IMR-90 (cell line): ENCODE results near the gene NR6A1. TPM values are rescaled to one million over a fixed set of nuclear protein-coding genes. Genes with fewer than 3 reads are reported as not detected.

ENCODE experiments used
- ATAC-seq: fragments of 200-7000 bp; cut with Tn5 transposase; 2 replicates; pipeline ENCODE4 v1.9.1; 2020; ENCODE audit warnings: low read depth, mild to moderate bottlenecking, moderate library complexity
- BruUV-seq: library from RNA; stranded (reverse); fragments of 400-500 nt; replicated peaks from 2 replicates; lab custom pipeline; 2021; lab: Mats Ljungman, UMichigan
- CTCF ChIA-PET: fragments of 300-600 bp; formaldehyde crosslinking; extraction: SDS; loops from one replicate; lab custom pipeline; 2021; ENCODE audit warnings: antibody characterized with exemption; lab: Yijun Ruan, JAX
- POLR2A ChIA-PET: fragments of 300-600 bp; sonication (Branson Sonifier 250); formaldehyde crosslinking; loops from one replicate; lab custom pipeline; 2022; ENCODE audit warnings: antibody characterized with exemption; ENCODE audit not compliant: unreplicated experiment; lab: Charles Lee
- DNase-seq: peaks from one replicate; pipeline ENCODE4 v3.0.0; 2013
- H2AFZ ChIP-seq: replicated peaks from 2 replicates; pipeline ENCODE3; 2013; ENCODE audit warnings: low read length, mild to moderate bottlenecking; ENCODE audit not compliant: poor library complexity
- H2AK5ac ChIP-seq: 2 replicates; pipeline ENCODE4 v1.6.1; 2013; ENCODE audit warnings: low read depth, low read length, inconsistent platforms
- H2AK9ac ChIP-seq: replicated peaks from 2 replicates; pipeline ENCODE3; 2013; ENCODE audit warnings: mild to moderate bottlenecking, low read depth, low read length, moderate library complexity; ENCODE audit not compliant: poor library complexity
- H2BK120ac ChIP-seq: 2 replicates; pipeline ENCODE4 v1.6.1; 2013; ENCODE audit warnings: low read depth, low read length, inconsistent platforms
- H2BK15ac ChIP-seq: 3 replicates; pipeline ENCODE4 v1.6.1; 2013; ENCODE audit warnings: low read depth, low read length, inconsistent platforms
- H2BK20ac ChIP-seq: 2 replicates; pipeline ENCODE4 v1.6.1; 2013; ENCODE audit warnings: low read depth, mild to moderate bottlenecking, inconsistent platforms, low read length, moderate library complexity
- H2BK5ac ChIP-seq: 2 replicates; pipeline ENCODE4 v1.6.1; 2013; ENCODE audit warnings: mild to moderate bottlenecking, low read depth, low read length, inconsistent platforms; ENCODE audit not compliant: poor library complexity, severe bottlenecking
- H3K14ac ChIP-seq: replicated peaks from 2 replicates; pipeline ENCODE4 v1.6.1; 2013; ENCODE audit warnings: low read depth, low read length, inconsistent platforms
- H3K18ac ChIP-seq: 2 replicates; pipeline ENCODE4 v1.6.1; 2013; ENCODE audit warnings: low read depth, low read length, control low read depth
- H3K23ac ChIP-seq: 2 replicates; pipeline ENCODE4 v1.6.1; 2013; ENCODE audit warnings: low read depth, low read length, inconsistent platforms
- H3K27ac ChIP-seq: 2 replicates; pipeline ENCODE4 v1.5.1; 2013; ENCODE audit warnings: mild to moderate bottlenecking, control low read depth, low read length; ENCODE audit not compliant: insufficient read depth
- H3K27me3 ChIP-seq: 2 replicates; pipeline ENCODE4 v1.6.1; 2013; ENCODE audit warnings: low read length; ENCODE audit not compliant: control insufficient read depth, insufficient read depth
- H3K36me3 ChIP-seq: 2 replicates; pipeline ENCODE4 v1.6.1; 2013; ENCODE audit warnings: low read length, mixed read lengths; ENCODE audit not compliant: control insufficient read depth, insufficient read depth
- H3K4ac ChIP-seq: 2 replicates; pipeline ENCODE4 v1.6.1; 2013; ENCODE audit warnings: low read depth, low read length, inconsistent platforms
- H3K4me1 ChIP-seq: 2 replicates; pipeline ENCODE4 v1.6.1; 2013; ENCODE audit warnings: low read length, mixed read lengths; ENCODE audit not compliant: control insufficient read depth, insufficient read depth
- H3K4me2 ChIP-seq: 2 replicates; pipeline ENCODE4 v1.6.1; 2013; ENCODE audit warnings: low read depth, mild to moderate bottlenecking, control low read depth, low read length, moderate library complexity
- H3K4me3 ChIP-seq: 2 replicates; pipeline ENCODE4 v1.5.1; 2013; ENCODE audit warnings: low read depth, mild to moderate bottlenecking, control low read depth, low read length, moderate library complexity; ENCODE audit not compliant: insufficient read depth
- H3K56ac ChIP-seq: 2 replicates; pipeline ENCODE4 v1.6.1; 2013; ENCODE audit warnings: low read length, inconsistent platforms; ENCODE audit not compliant: insufficient read depth; ENCODE audit errors: extremely low read depth
- H3K79me1 ChIP-seq, 2 experiments: 2 replicates each; pipeline ENCODE4 v1.6.1; 2013; ENCODE audit warnings: low read length in 2 of 2, inconsistent platforms in 1 of 2, low read depth in 1 of 2
- H3K9ac ChIP-seq: 2 replicates; pipeline ENCODE4 v1.6.1; 2013; ENCODE audit warnings: low read depth, low read length, control low read depth
- H3K9me1 ChIP-seq: 2 replicates; pipeline ENCODE4 v1.6.1; 2013; ENCODE audit warnings: low read length, inconsistent platforms; ENCODE audit not compliant: insufficient read depth
- H3K9me3 ChIP-seq: 2 replicates; pipeline ENCODE4 v1.6.1; 2013; ENCODE audit warnings: low read length; ENCODE audit not compliant: control insufficient read depth, insufficient read depth
- H4K20me1 ChIP-seq: 2 replicates; pipeline ENCODE4 v1.6.1; 2013; ENCODE audit warnings: low read length, inconsistent platforms; ENCODE audit not compliant: insufficient read depth
- H4K5ac ChIP-seq: 2 replicates; pipeline ENCODE4 v1.6.1; 2013; ENCODE audit warnings: mild to moderate bottlenecking, low read depth, low read length, control low read depth
- H4K8ac ChIP-seq, 2 experiments: 2 replicates each; pipeline ENCODE4 v1.6.1; 2013; ENCODE audit warnings: low read depth in 2 of 2, low read length in 2 of 2, control low read depth in 1 of 2, inconsistent platforms in 1 of 2
- H4K91ac ChIP-seq: 2 replicates; pipeline ENCODE4 v1.6.1; 2013; ENCODE audit warnings: low read depth, low read length, inconsistent platforms; ENCODE audit not compliant: insufficient read depth
- BHLHE40 ChIP-seq: fragments of 150-350 bp; IDR thresholded peaks from 2 replicates; pipeline ENCODE4 v1.6.1; 2016; ENCODE audit warnings: mild to moderate bottlenecking, low read depth, low read length
- CEBPB ChIP-seq: IDR thresholded peaks from 2 replicates; pipeline ENCODE4 v1.6.1; 2012; ENCODE audit warnings: low read depth, low read length, improper control_type of control experiment
- CHD1 ChIP-seq: IDR thresholded peaks from 2 replicates; pipeline ENCODE4 v1.6.1; 2012; ENCODE audit warnings: low read depth, low read length, improper control_type of control experiment
- CTCF ChIP-seq: conservative IDR thresholded peaks from 2 replicates; pipeline ENCODE4 v1.5.1; 2012; ENCODE audit warnings: mild to moderate bottlenecking, low read depth, low read length, improper control_type of control experiment
- ELK1 ChIP-seq: fragments of 150-350 bp; IDR thresholded peaks from 2 replicates; pipeline ENCODE4 v1.6.1; 2016; ENCODE audit warnings: low read depth, mild to moderate bottlenecking, low read length, moderate library complexity, borderline replicate concordance
- FOS ChIP-seq: fragments of 150-350 bp; IDR thresholded peaks from 2 replicates; pipeline ENCODE4 v1.6.1; 2016; ENCODE audit warnings: low read depth, low read length
- MAFK ChIP-seq: IDR thresholded peaks from 2 replicates; pipeline ENCODE4 v1.6.1; 2012; ENCODE audit warnings: low read depth, low read length, improper control_type of control experiment
- MAZ ChIP-seq: IDR thresholded peaks from 2 replicates; pipeline ENCODE4 v1.6.1; 2012; ENCODE audit warnings: low read depth, mild to moderate bottlenecking, low read length, improper control_type of control experiment, moderate library complexity, borderline replicate concordance
- MXI1 ChIP-seq: IDR thresholded peaks from 2 replicates; pipeline ENCODE4 v1.6.1; 2012; ENCODE audit warnings: low read depth, mild to moderate bottlenecking, low read length, moderate library complexity, borderline replicate concordance
- NFE2L2 ChIP-seq: fragments of 150-350 bp; IDR thresholded peaks from 2 replicates; pipeline ENCODE4 v1.6.1; 2016; ENCODE audit warnings: low read depth, mild to moderate bottlenecking, low read length
- POLR2A ChIP-seq: IDR thresholded peaks from 2 replicates; pipeline ENCODE4 v1.6.1; 2012; ENCODE audit warnings: mild to moderate bottlenecking, low read depth, low read length
- RAD21 ChIP-seq: IDR thresholded peaks from 2 replicates; pipeline ENCODE4 v1.6.1; 2012; ENCODE audit warnings: low read length, improper control_type of control experiment
- RCOR1 ChIP-seq: IDR thresholded peaks from 2 replicates; pipeline ENCODE4 v1.6.1; 2012; ENCODE audit warnings: mild to moderate bottlenecking, low read length, improper control_type of control experiment; ENCODE audit not compliant: insufficient replicate concordance
- RFX5 ChIP-seq: IDR thresholded peaks from 2 replicates; pipeline ENCODE4 v1.8.0; 2012; ENCODE audit warnings: low read depth, mild to moderate bottlenecking, low read length, moderate library complexity
- SMC3 ChIP-seq: fragments of 150-350 bp; IDR thresholded peaks from 2 replicates; pipeline ENCODE4 v1.6.1; 2016; ENCODE audit warnings: low read depth, mild to moderate bottlenecking, antibody characterized with exemption, low read length, moderate library complexity
- USF2 ChIP-seq: fragments of 150-350 bp; IDR thresholded peaks from 2 replicates; pipeline ENCODE4 v1.6.1; 2017; ENCODE audit warnings: mild to moderate bottlenecking, antibody characterized with exemption, low read length, low read depth
- WGBS, 2 experiments: methylation state at CpG; one replicate each; pipeline versions ENCODE4 v1.1.5 to v1.1.7; 2013; ENCODE audit warnings: missing lambda C conversion rate in 2 of 2; ENCODE audit not compliant: insufficient read length in 1 of 2; ENCODE audit errors: extremely low coverage in 2 of 2; 5-methylcytosine and 5-hydroxymethylcytosine counted together
- dilution Hi-C: fragments of 300-500 bp; cut with HindIII; formaldehyde crosslinking; loops from one replicate; pipeline ENCODE4 v1.14.3; 2018; ENCODE audit warnings: low sequenced_read_pairs; ENCODE audit not compliant: unreplicated experiment
- in situ Hi-C: fragments of 300-500 bp; cut with MboI; formaldehyde crosslinking; loops from 3 replicates; pipeline ENCODE4 v1.14.3; 2019; ENCODE audit warnings: low sequenced_read_pairs, inconsistent platforms, mixed read lengths
- intact Hi-C: fragments of 100-400 bp; cut with micrococcal nuclease; formaldehyde crosslinking; loops from 2 replicates; pipeline ENCODE4 v1.10.0; 2022
- polyA plus RNA-seq, 3 experiments: library from polyadenylated mRNA; depleted of rRNA; stranded (reverse); fragments of >200 nt; gene quantifications; 2 replicates each; pipeline ENCODE4 v1.2.3, GENCODE V29; 2012; ENCODE audit warnings: low replicate concordance in 1 of 3
- total RNA-seq: library from RNA; depleted of rRNA; stranded (reverse); fragments of >200 nt; gene quantifications from 2 replicates; pipeline ENCODE4 v1.2.3, GENCODE V29; 2012

NR6A1 gene
- total and polyA plus RNA-seq, 2 of the 4 experiments (the other 2 are of a cell fraction): 0.14 to 0.36 TPM

- Histone ChIP-seq H4K8ac (no peak overlapping the region; a peak in 1 of 4 replicates), H3K14ac (peak overlapping the region; percentile 43; the same call in 1 of the 2 replicates), H2AFZ (no peak overlapping the region), H3K27me3 (no peaks in the 10 kb centered on the region), H3K4ac (peak overlapping the region; percentile 49; the same call in 1 of the 2 replicates), H3K4me1 (peaks cover 16% of the 10 kb centered on the region), H3K9me1 (peaks cover 14% of the 10 kb centered on the region), H2BK5ac (no peak overlapping the region), H4K20me1 (no peaks in the 10 kb centered on the region), H4K91ac (peak overlapping the region; percentile 92; the same call in 1 of the 2 replicates), H3K36me3 (no peaks in the 10 kb centered on the region), H2BK120ac (peak overlapping the region; percentile 88), H2BK15ac (peak overlapping the region; percentile 24; the same call in 2 of the 3 replicates), H4K5ac (peak overlapping the region; percentile 50; the same call in 1 of the 2 replicates), H3K79me1 (no peaks in the 10 kb centered on the region), H2AK9ac (no peak overlapping the region), H3K9me3 (no peaks in the 10 kb centered on the region), H2AK5ac (peak overlapping the region; percentile 31; the same call in 1 of the 2 replicates), H3K4me2 (no peak overlapping the region), H3K18ac (peak overlapping the region; percentile 27; the same call in 1 of the 2 replicates), H3K23ac (peak overlapping the region; percentile 14; the same call in 1 of the 2 replicates), H3K56ac (no peak overlapping the region), H3K27ac (no peak overlapping the region), H2BK20ac (peak overlapping the region; percentile 74; the same call in 1 of the 2 replicates), H3K9ac (no peak overlapping the region), H3K4me3 (no peak overlapping the region)
- TF ChIP-seq RAD21 (no peak), USF2 (no peak), RCOR1 (no peak), CHD1 (no peak), MAZ (no peak), MAFK (no peak), RFX5 (no peak), NFE2L2 (no peak), BHLHE40 (no peak), SMC3 (no peak), FOS (no peak), CTCF (no peak), POLR2A (no peak), MXI1 (no peak), ELK1 (no peak), CEBPB (no peak)
- DNase-seq (no peak), ATAC-seq (no peak)
- WGBS, 2 experiments: no CpG with 5 or more reads among the region's 3 CpGs
- intact Hi-C loops: no loop called here
- ChIA-PET POLR2A (no interaction called here), CTCF (interaction anchor here (0.6 to 0.9 kb wide), 2 partner anchors 62 to 390 kb away, joined by 3 to 4 read pairs; no protein-coding TSS in a partner anchor)
- BruUV-seq: no TSS peak
- dilution Hi-C loops: no loop called here
- in situ Hi-C loops: no loop called here
Observed at GRCh38 chr9:124555043-124555442, 216.1 kb downstream of the NR6A1 start.
